B cell (primary cell): ENCODE measurements around the gene PCLO. TPM values are rescaled to one million over a fixed set of nuclear protein-coding genes. Genes with fewer than 3 reads are reported as not detected.

ENCODE experiments used
- ATAC-seq: fragments of 200-7000 bp; cut with Tn5 transposase; one replicate; pipeline ENCODE4 v1.10.0; 2021; ENCODE audit warnings: low read depth, mild to moderate bottlenecking, moderate number of reproducible peaks, moderate library complexity
- CTCF ChIA-PET: fragments of 350-600 bp; sonication (Branson Sonifier 250); formaldehyde crosslinking; loops from one replicate; lab custom pipeline; 2021; ENCODE audit warnings: antibody characterized with exemption, inconsistent platforms; lab: Charles Lee
- POLR2A ChIA-PET: fragments of 350-600 bp; sonication (Branson Sonifier 250); formaldehyde crosslinking; loops from one replicate; lab custom pipeline; 2021; ENCODE audit warnings: antibody characterized with exemption; lab: Charles Lee
- DNase-seq: peaks from one replicate; pipeline ENCODE4 v3.0.0; 2013
- H2AFZ ChIP-seq: 2 replicates; pipeline ENCODE4 v1.6.1; 2012; ENCODE audit warnings: mild to moderate bottlenecking, low read depth, low read length; ENCODE audit not compliant: insufficient read depth, poor library complexity, severe bottlenecking
- H3K27ac ChIP-seq, 2 donors: 1 replicate in 1 of 2; 2 replicates in 1 of 2; pipeline ENCODE4 v1.5.1; 2012 to 2013; ENCODE audit warnings: low read length in 2 of 2, mild to moderate bottlenecking in 2 of 2, moderate library complexity in 1 of 2
- H3K27me3 ChIP-seq, 4 experiments: fragments of 200-600 bp in 1 of 4; sonication (generic) in 1 of 4; replicated peaks in 1 of 4; 1 replicate in 2 of 4; 2 replicates in 2 of 4; pipeline versions ENCODE4 v1.6.1 to v1.7.0; 2013 to 2016; ENCODE audit warnings: low read length in 3 of 4, mild to moderate bottlenecking in 2 of 4, mixed read lengths in 1 of 4, moderate library complexity in 1 of 4; ENCODE audit not compliant: insufficient read depth in 4 of 4, control insufficient read depth in 3 of 4; ENCODE audit errors: control extremely low read depth in 1 of 4
- H3K36me3 ChIP-seq, 2 experiments: replicated peaks in 1 of 2; 1 replicate in 1 of 2; 2 replicates in 1 of 2; pipeline versions ENCODE4 v1.6.1 to v1.7.1; 2013; ENCODE audit warnings: low read length in 1 of 2; ENCODE audit not compliant: insufficient read depth in 2 of 2, control insufficient read depth in 1 of 2; ENCODE audit errors: control extremely low read depth in 1 of 2, extremely low read depth in 1 of 2
- H3K4me1 ChIP-seq, 2 donors: fragments of 200-600 bp in 1 of 2; sonication (generic) in 1 of 2; 1 replicate in 1 of 2; 2 replicates in 1 of 2; pipeline versions ENCODE4 v1.5.1 to v1.6.1; 2013 to 2017; ENCODE audit warnings: low read length in 2 of 2; ENCODE audit not compliant: control insufficient read depth in 2 of 2, insufficient read depth in 2 of 2
- H3K4me2 ChIP-seq: replicated peaks from 2 replicates; pipeline ENCODE3; 2012; ENCODE audit warnings: mild to moderate bottlenecking, low read depth, low read length; ENCODE audit not compliant: poor library complexity, severe bottlenecking
- H3K4me3 ChIP-seq, 5 experiments: fragments of 200-600 bp in 1 of 5; sonication (generic) in 1 of 5; 1 replicate in 3 of 5; 2 replicates in 2 of 5; pipeline versions ENCODE4 v1.5.1 to v1.7.0; 2011 to 2016; ENCODE audit warnings: low read length in 4 of 5, mild to moderate bottlenecking in 4 of 5, low read depth in 2 of 5, control low read depth in 1 of 5, moderate library complexity in 1 of 5; ENCODE audit not compliant: insufficient read depth in 1 of 5; ENCODE audit errors: control extremely low read depth in 1 of 5, extremely low read depth in 1 of 5
- H3K79me2 ChIP-seq: fragments of 200-600 bp; sonication (generic); one replicate; pipeline ENCODE4 v1.6.0; 2016; ENCODE audit warnings: low read length; ENCODE audit not compliant: control insufficient read depth, insufficient read depth
- H3K9ac ChIP-seq: fragments of 200-600 bp; sonication (generic); 2 replicates; pipeline ENCODE4 v1.6.1; 2017; ENCODE audit warnings: mild to moderate bottlenecking, low read length, moderate library complexity
- H3K9me3 ChIP-seq, 3 donors: one replicate each; pipeline versions ENCODE4 v1.6.1 to v1.7.1; 2013; ENCODE audit warnings: low read length in 2 of 3; ENCODE audit not compliant: control insufficient read depth in 2 of 3, insufficient read depth in 1 of 3; ENCODE audit errors: control extremely low read depth in 1 of 3
- H4K20me1 ChIP-seq: 2 replicates; pipeline ENCODE4 v1.6.0; 2012; ENCODE audit warnings: mild to moderate bottlenecking, low read length; ENCODE audit not compliant: insufficient read depth, control insufficient read depth, poor library complexity, severe bottlenecking
- H3K27ac Mint-ChIP-seq: one replicate; pipeline ENCODE4 v1.8.0; 2021; ENCODE audit warnings: mixed read lengths
- H3K27me3 Mint-ChIP-seq: one replicate; pipeline ENCODE4 v1.8.0; 2021; ENCODE audit warnings: mixed read lengths
- H3K4me1 Mint-ChIP-seq: one replicate; pipeline ENCODE4 v1.8.0; 2021; ENCODE audit warnings: mixed read lengths
- H3K4me3 Mint-ChIP-seq: one replicate; pipeline ENCODE4 v1.8.0; 2021; ENCODE audit warnings: mixed read lengths
- H3K9me3 Mint-ChIP-seq: one replicate; pipeline ENCODE4 v1.8.0; 2022; ENCODE audit warnings: mixed read lengths; ENCODE audit not compliant: insufficient read depth
- CTCF ChIP-seq: fragments of 200-600 bp; IDR thresholded peaks from one replicate; pipeline ENCODE4 v1.8.0; 2022; ENCODE audit warnings: antibody characterized with exemption, mild to moderate bottlenecking
- EZH2 ChIP-seq: IDR thresholded peaks from 2 replicates; pipeline ENCODE4 v1.6.1; 2012; ENCODE audit warnings: borderline replicate concordance, low read depth, mild to moderate bottlenecking, moderate library complexity, low read length; ENCODE audit not compliant: insufficient read depth, poor library complexity, severe bottlenecking
- WGBS: methylation state at CpG from one replicate; pipeline ENCODE4 v1.1.5; 2013; ENCODE audit warnings: missing lambda C conversion rate; ENCODE audit not compliant: insufficient coverage; 5-methylcytosine and 5-hydroxymethylcytosine counted together
- intact Hi-C: fragments of 100-400 bp; cut with micrococcal nuclease; formaldehyde crosslinking; loops from one replicate; pipeline ENCODE4 v1.10.0; 2022
- polyA plus RNA-seq: library from polyadenylated mRNA; depleted of rRNA; stranded (reverse); fragments of >200 nt; gene quantifications from 2 replicates; pipeline ENCODE4 v1.2.3, GENCODE V29; 2012
- total RNA-seq, 2 donors: library from RNA; stranded (reverse); fragments of 120-200 nt in 1 of 2; gene quantifications; 1 replicate in 1 of 2; 2 replicates in 1 of 2; pipeline versions ENCODE4 v1.2.3 to v1.2.4, GENCODE V29; 2013 to 2022

The PCLO gene
- total and polyA plus RNA-seq, 2 donors (not counting 1 experiment from before 2014, with no cell fraction given), result 0.01 to 0.32 TPM

- POLR2A ChIA-PET, result no interaction called here
- no peaks in the 10 kb centered on the region for H3K9me3 Mint-ChIP-seq
These were observed 122.2 kb downstream of the PCLO start for GRCh38 chr7:83040484-83040883.

GRCh38 chr7:83038787-83039186, 123.9 kb downstream of the PCLO start:
- H2AFZ ChIP-seq, result no peak overlapping the region
- Mint-ChIP-seq H3K4me3 (no peak overlapping the region), H3K27ac (no peak overlapping the region), H3K27me3 (no peaks in the 10 kb centered on the region), H3K9me3 (no peaks in the 10 kb centered on the region), H3K4me1 (no peaks in the 10 kb centered on the region)
- no peak overlapping the region for H3K9ac ChIP-seq
- WGBS, result no CpG with 5 or more reads among the region's 1 CpG
- ChIA-PET CTCF (no interaction called here), POLR2A (no interaction called here)
- no peak for DNase-seq
- H3K4me2 ChIP-seq, result no peak overlapping the region
- ATAC-seq, result no peak
- H3K4me3 ChIP-seq, result no peak overlapping the region
- no peak overlapping the region for H3K27ac ChIP-seq
- TF ChIP-seq CTCF (no peak), EZH2 (no peak)
- H3K27me3 ChIP-seq, result no peaks in the 10 kb centered on the region
- no peaks in the 10 kb centered on the region for H3K9me3 ChIP-seq
- H4K20me1 ChIP-seq, result no peaks in the 10 kb centered on the region
- no peaks in the 10 kb centered on the region for H3K4me1 ChIP-seq
- H3K36me3 ChIP-seq, result no peaks in the 10 kb centered on the region
- intact Hi-C loops, result no loop called here
- no peaks in the 10 kb centered on the region for H3K79me2 ChIP-seq

More at GRCh38 chr7:83040484-83040883, 122.2 kb downstream of the PCLO start:
- Histone ChIP-seq H3K4me1 (no peaks in the 10 kb centered on the region), H3K27ac (no peak overlapping the region), H3K4me2 (no peak overlapping the region), H3K27me3 (no peaks in the 10 kb centered on the region), H3K79me2 (no peaks in the 10 kb centered on the region), H3K36me3 (no peaks in the 10 kb centered on the region), H4K20me1 (no peaks in the 10 kb centered on the region), H3K4me3 (no peak overlapping the region), H2AFZ (no peak overlapping the region), H3K9ac (no peak overlapping the region), H3K9me3 (no peaks in the 10 kb centered on the region)
- DNase-seq (no peak), ATAC-seq (no peak)
- no peaks in the 10 kb centered on the region for H3K27me3 Mint-ChIP-seq
- CTCF ChIA-PET, result no interaction called here
- no peaks in the 10 kb centered on the region for H3K4me1 Mint-ChIP-seq
- no peak overlapping the region for H3K4me3 Mint-ChIP-seq
- intact Hi-C loops, result no loop called here
- 69% methylated on average over 2 of the region's 3 CpGs for WGBS
- no peak for TF ChIP-seq CTCF
- TF ChIP-seq EZH2, result no peak
- H3K27ac Mint-ChIP-seq, result no peak overlapping the region
